Kidney (tissue), 14 donors: ENCODE results near the gene MOK. TPM values are rescaled to one million over a fixed set of nuclear protein-coding genes. Genes with fewer than 3 reads are reported as not detected.

Source experiments
- DNase-seq, 5 donors: peaks; one replicate each; pipeline ENCODE4 v3.0.0-alpha.2; 2013 to 2020
- FAIRE-seq: peaks from 2 replicates; lab custom pipeline; 2012; peaks lifted over from hg19 to GRCh38; lab: Jason Lieb, UNC
- H3K27ac ChIP-seq, 2 donors: one replicate each; pipeline ENCODE4 v1.7.0; 2013; ENCODE audit warnings: low read depth in 2 of 2, low read length in 2 of 2, inconsistent platforms in 1 of 2
- H3K27me3 ChIP-seq: one replicate; pipeline ENCODE4 v1.7.1; 2013; ENCODE audit warnings: low read length, inconsistent platforms; ENCODE audit not compliant: control insufficient read depth, insufficient read depth
- H3K36me3 ChIP-seq, 3 donors: one replicate each; pipeline versions ENCODE4 v1.7.0 to v1.7.1; 2013; ENCODE audit warnings: low read length in 3 of 3, control low read depth in 1 of 3, inconsistent platforms in 1 of 3; ENCODE audit not compliant: insufficient read depth in 3 of 3, control insufficient read depth in 2 of 3
- H3K4me1 ChIP-seq, 3 donors: one replicate each; pipeline versions ENCODE4 v1.7.0 to v1.7.1; 2013; ENCODE audit warnings: low read length in 3 of 3, inconsistent platforms in 1 of 3, low read depth in 1 of 3; ENCODE audit not compliant: control insufficient read depth in 2 of 3, insufficient read depth in 2 of 3
- H3K4me3 ChIP-seq, 3 donors: one replicate each; pipeline versions ENCODE4 v1.7.0 to v1.8.1; 2013; ENCODE audit warnings: low read length in 3 of 3, control low read depth in 1 of 3, inconsistent platforms in 1 of 3
- H3K9ac ChIP-seq, 3 donors: one replicate each; pipeline versions ENCODE4 v1.7.0 to v1.7.1; 2013; ENCODE audit warnings: low read length in 3 of 3, control low read depth in 1 of 3, inconsistent platforms in 1 of 3
- H3K9me3 ChIP-seq, 3 donors: one replicate each; pipeline versions ENCODE4 v1.7.0 to v1.7.1; 2013; ENCODE audit warnings: low read length in 3 of 3, control low read depth in 1 of 3, inconsistent platforms in 1 of 3; ENCODE audit not compliant: control insufficient read depth in 2 of 3, insufficient read depth in 1 of 3
- CTCF ChIP-seq: IDR thresholded peaks from 3 replicates; pipeline ENCODE4 v1.5.1; 2012; ENCODE audit warnings: mild to moderate bottlenecking, moderate library complexity, borderline replicate concordance; ENCODE audit not compliant: insufficient read depth; ENCODE audit errors: extremely low read depth
- intact Hi-C: fragments of 100-400 bp; cut with DNase I; formaldehyde crosslinking; loops from one replicate; pipeline ENCODE4 v1.11.1; 2022
- polyA plus RNA-seq: library from polyadenylated mRNA; stranded (reverse); fragments of 350-450 nt; fragmentation: Illumina TruSeq; extraction: RNeasy Lipid Tissue Mini Kit (QIAGEN cat#74804); gene quantifications from one replicate; pipeline ENCODE4 v1.2.3, GENCODE V29; 2014; ENCODE audit warnings: low read depth, low replicate concordance; ENCODE audit not compliant: insufficient read depth
- total RNA-seq: library from RNA; stranded (reverse); fragmentation: NEBNext Ultra II Directional; extraction: Animal tissue kit (Norgen Biotek cat#: 25700); gene quantifications from one replicate; pipeline ENCODE4 v1.2.1, GENCODE V29; 2021
- donor health status: control.
- donor health status: control.
- donor health status: control.
- donor health status: control.
- donor health status: control.
- donor health status: DM: yes; HTN: yes; CAD: no.
- donor health status: Normal renal cell carcinoma (clear cell type).

Gene MOK
- total and polyA plus RNA-seq, 2 donors from 2014 or later = 20.4 to 32.7 TPM

- TF ChIP-seq CTCF = peak; percentile 17
- no peaks in the 10 kb centered on the region for H3K9me3 ChIP-seq
- peaks cover 0 to 10% (median 0%) of the 10 kb centered on the region in 3 donors for H3K4me1 ChIP-seq
- peaks cover 2 to 18% (median 9%) of the 10 kb centered on the region in 3 donors for H3K36me3 ChIP-seq
- H3K27me3 ChIP-seq = no peaks in the 10 kb centered on the region
- no peak overlapping the region for H3K9ac ChIP-seq
- DNase-seq (peak in 3 of 5 donors; percentile 29 to 40 (median 37)), FAIRE-seq (no peak)
- no peak overlapping the region for H3K4me3 ChIP-seq
- intact Hi-C loops = no loop called here
- H3K27ac ChIP-seq = no peak overlapping the region
These were observed 98.0 kb downstream of the MOK start for GRCh38 chr14:102206918-102207317.

- no peak overlapping the region for H3K27ac ChIP-seq
- intact Hi-C loops = no loop called here
- FAIRE-seq (no peak), DNase-seq (no peak)
- H3K9me3 ChIP-seq = no peaks in the 10 kb centered on the region
- peaks cover 0 to 10% (median 0%) of the 10 kb centered on the region in 3 donors for H3K4me1 ChIP-seq
- no peak overlapping the region for H3K9ac ChIP-seq
- H3K36me3 ChIP-seq = peaks cover 2 to 18% (median 14%) of the 10 kb centered on the region in 3 donors
- no peak overlapping the region for H3K4me3 ChIP-seq
- TF ChIP-seq CTCF = no peak
- H3K27me3 ChIP-seq = no peaks in the 10 kb centered on the region
These were observed 99.4 kb downstream of the MOK start for GRCh38 chr14:102205560-102205959.

GRCh38 chr14:102203382-102203781 is 101.6 kb downstream of the MOK start:
- H3K36me3 ChIP-seq = peaks cover 2 to 22% (median 19%) of the 10 kb centered on the region in 3 donors
- FAIRE-seq (no peak), DNase-seq (no peak)
- no peak overlapping the region for H3K27ac ChIP-seq
- H3K9ac ChIP-seq = no peak overlapping the region
- no peak overlapping the region for H3K4me3 ChIP-seq
- H3K9me3 ChIP-seq = no peaks in the 10 kb centered on the region
- H3K4me1 ChIP-seq = peaks cover 0 to 7% (median 0%) of the 10 kb centered on the region in 3 donors
- H3K27me3 ChIP-seq = no peaks in the 10 kb centered on the region
- no peak for TF ChIP-seq CTCF
- intact Hi-C loops = no loop called here

GRCh38 chr14:102202944-102203343 is 102.0 kb downstream of the MOK start:
- H3K27ac ChIP-seq = no peak overlapping the region
- FAIRE-seq (no peak), DNase-seq (no peak)
- peaks cover 0 to 7% (median 0%) of the 10 kb centered on the region in 3 donors for H3K4me1 ChIP-seq
- H3K9me3 ChIP-seq = no peaks in the 10 kb centered on the region
- H3K36me3 ChIP-seq = peaks cover 2 to 22% (median 20%) of the 10 kb centered on the region in 3 donors
- no peak overlapping the region for H3K4me3 ChIP-seq
- no peak for TF ChIP-seq CTCF
- intact Hi-C loops = no loop called here
- H3K27me3 ChIP-seq = no peaks in the 10 kb centered on the region
- H3K9ac ChIP-seq = no peak overlapping the region
